Dendritic cell treated with granulocyte-macrophage colony-stimulating factor and Interleukin-4, amounts not matched to agents 40 ng/mL and 50 ng/mL, for 4 days (primary cell): ENCODE data around the gene C5orf63.
"Not testable (repeated sequence)": the region's sequence is repeated elsewhere in the genome, so short reads cannot be mapped to it uniquely, and the experiment has no call there.

Experiments used
- H3K27ac Mint-ChIP-seq: one replicate; pipeline ENCODE4 v1.8.0; 2022; ENCODE audit warnings: mild to moderate bottlenecking, mixed read lengths
- H3K27me3 Mint-ChIP-seq: one replicate; pipeline ENCODE4 v1.8.0; 2022; ENCODE audit warnings: mild to moderate bottlenecking, mixed read lengths
- H3K36me3 Mint-ChIP-seq: one replicate; pipeline ENCODE4 v1.8.0; 2022; ENCODE audit warnings: low read depth, mixed read lengths
- H3K4me1 Mint-ChIP-seq: one replicate; pipeline ENCODE4 v1.8.0; 2022; ENCODE audit warnings: low read depth, mixed read lengths
- H3K4me3 Mint-ChIP-seq: one replicate; pipeline ENCODE4 v1.8.0; 2022; ENCODE audit warnings: mild to moderate bottlenecking, moderate library complexity, mixed read lengths
- H3K9me3 Mint-ChIP-seq: one replicate; pipeline ENCODE4 v1.8.0; 2022; ENCODE audit warnings: mixed read lengths
- intact Hi-C: fragments of 100-400 bp; cut with micrococcal nuclease; formaldehyde crosslinking; loops from one replicate; pipeline ENCODE4 v1.15.0; 2022

Gene C5orf63

GRCh38 chr5:127072861-127073846 lies at the start of gene C5orf63:
C5orf63 (minus strand) TSS chr5:127073502; CDS start chr5:127058995, 14,507 bp downstream.
- H3K4me3 Mint-ChIP-seq: peak within 1 kb of the TSS; percentile 80
- H3K27ac Mint-ChIP-seq: no peak within 1 kb of the TSS
- peaks cover 15% of the 10 kb centered on the region for H3K27me3 Mint-ChIP-seq
- H3K4me1 Mint-ChIP-seq: peaks cover 7% of the 10 kb centered on the region
- H3K9me3 Mint-ChIP-seq: no peaks in the 10 kb centered on the region
- H3K36me3 Mint-ChIP-seq: no peaks in the 10 kb centered on the region
- intact Hi-C loops: no loop called here

DNA sequence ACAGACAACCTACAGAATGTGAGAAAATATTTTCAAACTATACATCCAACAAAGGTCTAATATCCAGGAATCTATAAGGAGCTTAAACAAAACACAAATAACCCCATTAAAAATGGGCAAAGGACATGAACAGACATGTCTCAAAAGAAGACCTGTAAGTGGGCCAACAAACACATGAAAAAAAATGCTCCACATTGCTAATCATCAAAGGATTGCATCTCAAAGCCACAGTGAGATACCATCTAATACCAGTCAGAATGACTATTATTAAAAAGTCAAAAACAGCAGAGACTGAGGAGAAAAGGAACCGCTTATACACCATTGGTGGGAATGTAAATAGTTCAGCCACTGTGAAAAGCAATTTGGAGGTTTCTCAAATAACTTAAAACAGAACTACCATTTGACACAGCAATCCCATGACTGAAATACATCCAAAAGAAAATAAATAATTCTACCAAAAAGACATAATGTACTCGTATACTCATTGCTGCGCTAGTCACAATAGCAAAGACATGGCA lies 39.1 kb upstream of the C5orf63 start:
- Mint-ChIP-seq H3K4me1 (no peaks in the 10 kb centered on the region), H3K27me3 (no peaks in the 10 kb centered on the region), H3K9me3 (peaks cover 27% of the 10 kb centered on the region), H3K4me3 (no peak overlapping the region), H3K36me3 (no peaks in the 10 kb centered on the region), H3K27ac (no peak overlapping the region)
- intact Hi-C loops: no loop called here

DNA sequence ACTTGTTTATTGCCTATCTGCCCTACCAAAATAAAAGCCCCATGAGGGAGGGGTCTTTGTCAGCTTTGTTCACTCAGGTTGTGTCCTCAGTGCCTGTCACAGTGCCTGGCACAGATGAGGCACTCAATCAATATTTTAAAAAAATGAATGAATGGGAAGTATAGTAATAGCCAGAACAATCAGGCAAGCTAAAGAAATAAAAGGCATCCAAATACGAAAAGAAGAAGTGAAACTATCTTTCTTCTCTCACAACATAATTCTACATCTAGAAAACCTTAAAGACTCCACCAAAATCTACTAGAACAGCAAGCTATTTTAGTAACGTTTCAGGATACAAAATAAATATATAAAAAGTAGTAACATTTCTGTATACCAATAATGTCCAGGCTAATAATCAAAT lies 37.8 kb upstream of the C5orf63 start:
- H3K9me3 Mint-ChIP-seq: peaks cover 28% of the 10 kb centered on the region
- intact Hi-C loops: no loop called here
- no peaks in the 10 kb centered on the region for H3K4me1 Mint-ChIP-seq
- no peaks in the 10 kb centered on the region for H3K27me3 Mint-ChIP-seq
- no peak overlapping the region for H3K4me3 Mint-ChIP-seq
- no peaks in the 10 kb centered on the region for H3K36me3 Mint-ChIP-seq
- no peak overlapping the region for H3K27ac Mint-ChIP-seq

DNA sequence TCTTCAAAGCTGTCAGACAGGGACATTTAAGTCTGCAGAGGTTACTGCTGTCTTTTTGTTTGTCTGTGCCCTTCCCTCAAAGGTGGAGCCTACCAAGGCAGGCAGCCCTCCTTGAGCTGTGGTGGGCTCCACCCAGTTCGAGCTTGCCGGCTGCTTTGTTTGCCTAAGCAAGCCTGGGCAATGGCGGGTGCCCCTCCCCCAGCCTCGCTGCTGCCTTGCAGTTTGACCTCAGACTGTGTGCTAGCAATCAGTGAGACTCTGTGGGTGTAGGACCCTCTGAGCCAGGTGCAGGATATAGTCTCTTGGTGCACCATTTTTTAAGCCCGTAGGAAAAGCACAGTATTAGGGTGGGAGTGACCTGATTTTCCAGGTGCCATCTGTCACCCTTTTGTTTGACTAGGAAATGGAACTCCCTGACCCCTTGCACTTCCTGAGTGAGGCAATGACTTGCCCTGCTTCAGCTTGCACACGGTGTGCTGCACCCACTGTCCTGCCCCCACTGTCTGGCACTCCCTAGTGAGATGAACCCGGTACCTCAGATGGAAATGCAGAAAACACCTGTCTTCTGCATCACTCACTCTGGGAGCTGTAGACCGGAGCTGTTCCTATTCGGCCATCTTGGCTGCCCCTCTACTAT lies 35.4 kb upstream of the C5orf63 start:
- intact Hi-C loops, H3K36me3 Mint-ChIP-seq, H3K27ac Mint-ChIP-seq, H3K4me1 Mint-ChIP-seq, H3K4me3 Mint-ChIP-seq, H3K27me3 Mint-ChIP-seq: not testable (repeated sequence)
- peaks cover 28% of the 10 kb centered on the region for H3K9me3 Mint-ChIP-seq

GRCh38 chr5:127101935-127102334 lies 28.6 kb upstream of the C5orf63 start:
- intact Hi-C loops: no loop called here
- Mint-ChIP-seq H3K27ac (no peak overlapping the region), H3K9me3 (no peaks in the 10 kb centered on the region), H3K27me3 (no peaks in the 10 kb centered on the region), H3K4me1 (no peaks in the 10 kb centered on the region), H3K4me3 (no peak overlapping the region), H3K36me3 (no peaks in the 10 kb centered on the region)

DNA sequence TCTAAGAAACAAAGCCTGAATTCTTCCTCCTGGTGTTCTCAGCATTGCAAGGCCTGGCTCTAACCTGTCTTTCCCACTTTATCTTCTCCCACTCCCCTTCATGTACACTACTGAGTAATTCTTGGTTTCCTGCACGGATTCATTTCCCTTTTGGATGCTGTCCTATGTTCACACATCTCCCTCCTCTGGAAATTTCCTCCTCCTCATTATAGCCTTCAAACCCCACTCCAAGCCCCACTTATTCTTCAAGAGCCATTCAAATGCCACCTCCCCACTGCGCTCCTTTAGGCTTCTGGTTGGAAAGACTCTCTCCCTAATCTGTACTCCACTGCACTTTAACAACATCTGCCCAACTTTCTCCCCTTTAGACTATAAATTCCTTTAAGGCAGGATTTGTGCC lies 28.2 kb upstream of the C5orf63 start:
- no peak overlapping the region for H3K27ac Mint-ChIP-seq
- no peaks in the 10 kb centered on the region for H3K27me3 Mint-ChIP-seq
- H3K4me3 Mint-ChIP-seq: no peak overlapping the region
- intact Hi-C loops: no loop called here
- no peaks in the 10 kb centered on the region for H3K9me3 Mint-ChIP-seq
- H3K4me1 Mint-ChIP-seq: no peaks in the 10 kb centered on the region
- no peaks in the 10 kb centered on the region for H3K36me3 Mint-ChIP-seq

GRCh38 chr5:127098241-127098640 lies 24.9 kb upstream of the C5orf63 start:
- Mint-ChIP-seq H3K9me3 (no peaks in the 10 kb centered on the region), H3K36me3 (no peaks in the 10 kb centered on the region)

GRCh38 chr5:127097278-127097677 lies 24.0 kb upstream of the C5orf63 start:
- H3K9me3 Mint-ChIP-seq: no peaks in the 10 kb centered on the region
- no peak overlapping the region for H3K27ac Mint-ChIP-seq
- H3K36me3 Mint-ChIP-seq: no peaks in the 10 kb centered on the region
- intact Hi-C loops: no loop called here
- H3K4me3 Mint-ChIP-seq: no peak overlapping the region
- H3K27me3 Mint-ChIP-seq: no peaks in the 10 kb centered on the region
- no peaks in the 10 kb centered on the region for H3K4me1 Mint-ChIP-seq

More at GRCh38 chr5:127098241-127098640, 24.9 kb upstream of the C5orf63 start:
- no peaks in the 10 kb centered on the region for H3K4me1 Mint-ChIP-seq
- intact Hi-C loops: no loop called here
- no peak overlapping the region for H3K4me3 Mint-ChIP-seq
- H3K27ac Mint-ChIP-seq: no peak overlapping the region
- no peaks in the 10 kb centered on the region for H3K27me3 Mint-ChIP-seq

DNA sequence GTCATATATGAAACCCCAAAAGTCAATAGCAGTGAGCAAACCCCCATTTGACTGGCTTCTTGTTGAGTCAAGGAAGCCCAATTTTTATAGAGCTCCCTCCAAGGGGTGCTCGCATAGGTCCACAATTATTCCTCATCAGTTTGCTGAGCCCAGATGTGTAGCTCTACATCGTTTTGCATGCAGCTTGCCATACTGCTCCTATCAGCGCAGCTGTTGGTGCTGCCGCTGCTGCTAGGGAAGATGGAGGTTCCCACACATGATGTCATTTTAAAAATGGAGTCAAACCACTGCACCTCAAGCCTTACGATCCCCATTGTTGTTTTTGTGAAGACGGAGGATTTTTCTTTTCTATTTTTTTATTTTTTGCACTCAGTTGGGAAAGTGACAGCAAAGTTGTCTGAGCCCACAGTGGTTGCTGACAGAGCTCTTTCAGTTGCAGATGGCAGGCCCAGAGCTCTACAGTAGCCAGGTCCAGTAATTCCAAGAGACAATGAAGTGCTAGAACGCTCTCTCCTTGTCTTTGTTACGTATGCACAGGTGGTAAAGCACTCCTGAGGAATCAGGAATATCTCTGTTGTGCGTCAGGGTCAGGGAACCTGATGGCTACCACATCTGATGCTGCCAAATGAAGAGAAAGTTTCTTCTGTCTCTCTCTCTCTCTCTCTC lies 23.2 kb upstream of the C5orf63 start:
- Mint-ChIP-seq H3K9me3 (no peaks in the 10 kb centered on the region), H3K4me3 (no peak overlapping the region), H3K27ac (no peak overlapping the region), H3K36me3 (no peaks in the 10 kb centered on the region), H3K27me3 (no peaks in the 10 kb centered on the region), H3K4me1 (no peaks in the 10 kb centered on the region)
- intact Hi-C loops: no loop called here

GRCh38 chr5:127094161-127094814 lies 21.0 kb upstream of the C5orf63 start:
- Mint-ChIP-seq H3K9me3 (no peaks in the 10 kb centered on the region), H3K36me3 (no peaks in the 10 kb centered on the region), H3K27ac (no peak overlapping the region), H3K4me3 (no peak overlapping the region), H3K4me1 (no peaks in the 10 kb centered on the region), H3K27me3 (no peaks in the 10 kb centered on the region)
- intact Hi-C loops: no loop called here

DNA sequence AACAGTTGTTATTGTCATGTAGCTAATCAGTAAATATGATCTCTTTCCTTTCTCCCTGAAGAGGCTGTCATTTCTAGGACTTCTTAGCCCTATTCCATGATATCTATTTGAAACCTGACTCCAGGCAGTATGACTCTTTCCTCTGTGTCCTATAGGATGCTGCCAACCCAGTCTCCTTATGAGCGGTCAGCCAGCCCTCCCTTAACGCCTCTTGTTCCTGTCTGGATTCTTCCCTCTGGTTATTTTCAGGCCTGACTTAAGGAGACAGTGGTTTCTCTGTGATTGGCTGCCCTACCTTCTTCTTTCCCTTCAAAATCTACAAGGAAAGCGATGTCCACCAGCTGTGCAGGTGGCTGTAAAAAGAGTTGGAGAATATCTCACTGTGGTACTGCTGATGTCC lies 19.4 kb upstream of the C5orf63 start:
- Mint-ChIP-seq H3K27ac (no peak overlapping the region), H3K36me3 (no peaks in the 10 kb centered on the region), H3K27me3 (no peaks in the 10 kb centered on the region), H3K4me3 (no peak overlapping the region), H3K9me3 (no peaks in the 10 kb centered on the region), H3K4me1 (peaks cover 7% of the 10 kb centered on the region)
- intact Hi-C loops: no loop called here

DNA sequence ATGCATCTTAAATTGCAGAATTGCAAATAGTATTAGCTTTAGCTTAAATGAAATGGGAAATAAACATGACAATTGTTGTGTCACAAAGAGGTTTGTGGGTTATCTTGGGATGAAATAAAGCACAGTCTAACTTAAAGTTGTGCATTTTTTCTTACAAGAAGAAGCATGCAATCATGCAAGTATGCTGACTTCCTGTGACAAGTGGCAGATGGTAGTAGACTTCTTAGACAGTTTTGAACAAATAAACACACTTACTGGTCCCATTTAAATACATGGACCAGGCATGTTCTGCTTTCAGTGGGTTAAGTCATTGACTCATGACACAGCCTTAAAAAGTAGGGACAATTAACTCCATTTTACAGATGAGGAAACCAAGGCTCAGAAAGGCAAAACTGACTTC lies 15.9 kb upstream of the C5orf63 start:
- intact Hi-C loops: no loop called here
- Mint-ChIP-seq H3K4me3 (no peak overlapping the region), H3K9me3 (no peaks in the 10 kb centered on the region), H3K4me1 (peaks cover 7% of the 10 kb centered on the region), H3K36me3 (no peaks in the 10 kb centered on the region), H3K27me3 (no peaks in the 10 kb centered on the region), H3K27ac (no peak overlapping the region)

- no peak overlapping the region for H3K4me3 Mint-ChIP-seq
- no peaks in the 10 kb centered on the region for H3K9me3 Mint-ChIP-seq
- H3K4me1 Mint-ChIP-seq: peaks cover 7% of the 10 kb centered on the region
- H3K27me3 Mint-ChIP-seq: no peaks in the 10 kb centered on the region
- intact Hi-C loops: no loop called here
- H3K27ac Mint-ChIP-seq: no peak overlapping the region
- H3K36me3 Mint-ChIP-seq: no peaks in the 10 kb centered on the region
Observed at GRCh38 chr5:127088251-127088650, 14.9 kb upstream of the C5orf63 start.
